Hematopoietic multipotent progenitor cell treated with erythropoietin and hydrocortisone succinate and interleukin-3 and kit ligand, for 6 days (in vitro differentiated cells): ENCODE results near the gene UPF1.
A peak's percentile ranks its signal among the peaks of the same experiment; 100 is the strongest.

Experiments
- DNase-seq: peaks from one replicate; pipeline ENCODE4 v3.0.0-alpha.2; 2015

The UPF1 gene

GRCh38 chr19:18831524-18832305 lies at the start of gene UPF1:
Gene UPF1 (plus strand): TSS chr19:18831959. CDS start chr19:18832210, 251 bp downstream.
- DNase-seq, result peak; percentile 96

- DNase-seq, result no peak
These were observed 49.1 kb upstream of the UPF1 start for GRCh38 chr19:18782559-18783225.

GRCh38 chr19:18783958-18784785 lies 47.6 kb upstream of the UPF1 start:
- no peak for DNase-seq

GRCh38 chr19:18784786-18785120 lies 47.0 kb upstream of the UPF1 start:
- DNase-seq, result no peak

GRCh38 chr19:18785179-18786124 lies 46.3 kb upstream of the UPF1 start:
- peak; percentile 93 for DNase-seq

GRCh38 chr19:18788529-18789421 lies 43.0 kb upstream of the UPF1 start:
- DNase-seq, result no peak

GRCh38 chr19:18789422-18789869 lies 42.3 kb upstream of the UPF1 start:
- DNase-seq, result no peak

GRCh38 chr19:18789883-18790565 lies 41.7 kb upstream of the UPF1 start:
- peak; percentile 46 for DNase-seq

GRCh38 chr19:18790566-18791314 lies 41.0 kb upstream of the UPF1 start, which contains the start of gene COMP:
Gene COMP (minus strand): TSS chr19:18791305. CDS start chr19:18791269, 36 bp downstream.
- no peak for DNase-seq

GRCh38 chr19:18791315-18791678 lies 40.5 kb upstream of the UPF1 start:
- DNase-seq, result no peak

GRCh38 chr19:18792661-18793060 lies 39.1 kb upstream of the UPF1 start:
- DNase-seq, result no peak

GRCh38 chr19:18793144-18794028 lies 38.4 kb upstream of the UPF1 start:
- peak; percentile 1 for DNase-seq

GRCh38 chr19:18794029-18794313 lies 37.8 kb upstream of the UPF1 start:
- peak; percentile 0 for DNase-seq

GRCh38 chr19:18794692-18795091 lies 37.1 kb upstream of the UPF1 start:
- peak; percentile 0 for DNase-seq

- DNase-seq, result no peak
These were observed 36.2 kb upstream of the UPF1 start for GRCh38 chr19:18795540-18795939.

- no peak for DNase-seq
These were observed 35.5 kb upstream of the UPF1 start for GRCh38 chr19:18796239-18796638.

- no peak for DNase-seq
These were observed 33.1 kb upstream of the UPF1 start for GRCh38 chr19:18798384-18799352.
